Activated CD4-positive, CD25-positive, alpha-beta regulatory T cell (primary cell): ENCODE measurements around the gene CHST10.
"Not testable (repeated sequence)": the region's sequence is repeated elsewhere in the genome, so short reads cannot be mapped to it uniquely, and the experiment has no call there.

Experiments
- DNase-seq, 4 experiments: peaks; one replicate each; lab custom pipeline; 2025; lab: John Stamatoyannopoulos, UW

Gene CHST10, protein sequence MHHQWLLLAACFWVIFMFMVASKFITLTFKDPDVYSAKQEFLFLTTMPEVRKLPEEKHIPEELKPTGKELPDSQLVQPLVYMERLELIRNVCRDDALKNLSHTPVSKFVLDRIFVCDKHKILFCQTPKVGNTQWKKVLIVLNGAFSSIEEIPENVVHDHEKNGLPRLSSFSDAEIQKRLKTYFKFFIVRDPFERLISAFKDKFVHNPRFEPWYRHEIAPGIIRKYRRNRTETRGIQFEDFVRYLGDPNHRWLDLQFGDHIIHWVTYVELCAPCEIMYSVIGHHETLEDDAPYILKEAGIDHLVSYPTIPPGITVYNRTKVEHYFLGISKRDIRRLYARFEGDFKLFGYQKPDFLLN

DNA sequence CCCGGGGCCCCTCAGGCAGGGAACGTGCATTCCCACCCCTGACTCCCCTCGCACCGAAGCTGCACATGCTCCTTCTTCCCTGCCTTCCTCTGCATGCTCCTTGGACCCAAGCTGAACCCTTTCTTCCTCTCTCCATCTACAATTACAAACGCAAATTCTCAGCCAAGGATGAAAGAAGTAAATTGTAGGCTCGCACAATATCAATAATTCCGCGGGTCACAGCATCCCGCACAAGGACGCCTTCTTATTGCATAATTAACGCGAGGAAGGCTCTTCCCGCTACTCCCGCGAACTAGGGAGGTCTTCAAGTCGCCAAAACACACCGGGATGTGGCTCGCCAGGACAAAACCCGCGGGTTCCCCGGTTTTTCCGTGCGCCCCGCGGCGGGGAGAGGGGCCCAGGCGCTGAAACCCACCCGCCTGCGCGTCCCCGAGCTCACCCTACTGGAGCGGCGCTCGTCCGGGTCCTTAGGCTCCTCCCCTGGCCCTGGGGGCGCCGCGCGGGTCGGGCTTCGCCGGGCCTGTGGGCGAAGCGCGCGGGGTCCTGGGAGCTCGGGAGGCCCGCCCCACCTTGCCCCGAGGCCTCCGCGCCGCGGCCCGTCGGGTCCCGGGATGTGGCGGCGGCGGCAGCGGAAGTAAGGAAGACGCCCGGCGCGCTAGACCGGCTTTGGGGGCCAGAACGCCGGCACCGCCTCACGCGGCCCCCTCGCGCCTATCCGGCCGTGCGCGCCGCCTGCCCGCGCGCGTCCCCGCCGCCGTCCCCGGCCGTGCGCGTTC is at the start of gene CHST10:
TSS of gene CHST10 (minus strand) at position 734 of the 776 bp plus-strand sequence. CDS start 10,993 bp downstream, outside the sequence.
- peak in 2 of 4 experiments; percentile 6 for DNase-seq

DNA sequence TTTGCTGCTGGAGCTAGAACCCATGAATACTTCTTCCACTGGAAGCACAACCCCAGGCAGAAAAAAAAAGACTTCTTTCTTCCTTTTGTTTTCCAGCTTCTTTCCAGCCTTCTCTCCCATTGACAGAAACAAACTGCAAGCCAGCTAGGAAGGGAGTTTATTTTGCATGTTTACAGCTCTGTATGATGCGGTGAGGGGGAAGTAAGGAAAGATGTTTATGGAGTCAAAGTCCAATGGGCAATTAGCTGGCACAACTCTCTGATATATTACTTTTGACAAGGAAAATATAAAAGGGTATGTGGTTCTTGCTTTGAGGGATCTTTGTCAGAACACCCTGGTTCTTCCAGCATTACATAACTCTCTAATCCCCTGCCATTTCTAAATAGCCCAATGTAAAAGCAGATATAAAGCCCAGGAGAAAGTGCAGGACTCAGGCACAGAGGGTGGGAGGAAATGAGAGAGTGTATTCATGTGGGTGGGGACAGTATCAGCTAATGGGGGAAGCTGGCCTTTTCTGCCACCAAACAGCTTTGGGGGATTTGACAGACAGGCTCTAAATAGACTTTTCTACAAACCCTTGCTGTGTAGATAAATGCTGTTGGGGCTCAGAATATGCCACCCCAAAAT is 43.5 kb upstream of the CHST10 start:
- DNase-seq: no peak

DNA sequence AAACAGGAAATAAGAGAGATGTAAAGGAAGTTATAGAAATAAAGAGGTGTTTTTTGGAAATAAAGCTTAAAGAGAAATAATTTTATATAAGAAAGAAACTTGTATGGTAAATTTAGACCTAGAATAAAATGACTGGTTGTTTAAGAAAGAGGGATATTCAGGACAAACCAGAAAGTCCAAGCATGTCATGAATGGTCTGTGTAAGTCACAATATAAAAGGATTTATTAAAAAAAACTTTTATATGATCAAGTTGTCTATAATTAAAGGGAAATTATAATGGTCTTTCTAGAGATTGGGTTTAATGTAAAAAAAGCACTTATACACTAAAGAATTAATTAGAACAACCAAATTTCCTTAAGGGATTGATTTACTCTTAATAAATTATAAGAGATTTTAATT is 38.9 kb upstream of the CHST10 start:
- not testable (repeated sequence) for DNase-seq

DNA sequence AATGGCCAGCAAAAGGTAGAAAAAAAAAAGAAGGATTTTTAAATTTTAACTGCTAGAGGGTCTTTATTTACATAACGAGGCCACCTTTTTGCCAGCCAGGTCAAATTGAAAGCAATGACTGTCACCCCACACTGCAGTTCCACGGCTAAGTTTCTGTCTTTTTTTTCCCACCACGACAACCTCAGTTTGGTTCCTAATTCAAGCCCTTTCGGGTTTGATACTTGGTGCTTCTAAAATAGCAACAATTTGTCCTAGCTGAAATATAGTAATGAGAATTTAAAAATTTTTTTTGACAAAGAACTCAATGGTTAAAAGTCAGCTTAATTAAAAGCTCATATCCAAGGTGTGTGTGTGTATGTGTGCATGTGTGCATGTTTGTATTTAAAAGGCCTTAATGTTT is 36.4 kb upstream of the CHST10 start:
- DNase-seq: no peak

DNA sequence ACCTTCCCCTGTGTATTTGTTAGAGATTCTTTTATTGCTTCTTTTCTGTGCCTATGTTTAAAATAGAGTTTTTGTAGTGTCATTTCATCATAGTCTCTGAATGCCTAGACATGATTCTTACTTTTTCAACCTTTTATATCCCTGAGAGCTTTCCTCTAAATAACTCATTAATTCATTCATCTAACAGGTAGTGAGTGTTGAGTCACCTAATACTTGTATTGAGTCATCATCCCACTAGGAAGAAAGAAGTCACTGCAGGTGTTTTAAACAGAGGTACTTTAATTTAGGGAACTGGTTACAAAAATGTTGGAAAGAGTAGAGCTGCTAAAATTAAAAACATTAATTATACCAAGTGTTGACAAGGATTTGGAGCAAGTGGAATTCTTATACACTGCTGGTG is 34.3 kb upstream of the CHST10 start:
- no peak for DNase-seq

DNA sequence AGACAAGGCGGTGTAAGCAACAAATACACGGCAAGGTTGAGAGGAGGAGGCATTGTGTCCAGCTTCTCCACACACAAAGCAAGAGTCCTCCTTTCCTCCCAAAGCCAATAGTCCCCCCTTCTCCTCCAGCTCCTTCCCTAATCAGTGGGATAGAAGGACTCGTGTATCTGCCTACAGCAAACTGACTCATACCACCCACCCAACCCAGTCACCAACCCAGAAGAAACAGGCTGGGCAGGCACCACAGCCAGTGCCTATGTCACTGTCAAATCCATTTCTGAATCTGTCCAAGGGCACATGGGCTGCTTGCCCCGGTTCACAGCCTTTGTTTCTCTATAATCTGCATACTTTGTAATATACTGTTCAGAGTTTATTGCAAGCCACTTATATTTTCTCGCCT is 33.6 kb upstream of the CHST10 start:
- no peak for DNase-seq

DNA sequence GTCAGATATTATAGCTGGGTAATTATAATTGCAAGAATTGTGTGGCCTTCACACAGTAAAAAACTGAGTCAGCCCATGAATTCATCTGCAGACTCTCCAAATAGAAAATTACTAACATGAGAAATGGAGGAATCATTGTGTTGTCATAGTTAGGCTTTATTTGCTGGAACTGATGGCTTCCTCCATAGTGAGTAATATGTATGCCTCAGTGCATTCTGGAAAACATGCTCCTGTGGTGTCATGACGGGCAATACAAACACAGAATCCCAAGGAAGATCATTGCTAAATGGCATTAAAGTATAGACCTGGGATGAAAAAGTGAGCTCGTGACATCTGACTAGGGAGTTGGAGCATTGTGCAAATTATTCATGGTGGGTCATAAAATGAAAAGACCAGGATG is 29.2 kb upstream of the CHST10 start:
- no peak for DNase-seq

DNA sequence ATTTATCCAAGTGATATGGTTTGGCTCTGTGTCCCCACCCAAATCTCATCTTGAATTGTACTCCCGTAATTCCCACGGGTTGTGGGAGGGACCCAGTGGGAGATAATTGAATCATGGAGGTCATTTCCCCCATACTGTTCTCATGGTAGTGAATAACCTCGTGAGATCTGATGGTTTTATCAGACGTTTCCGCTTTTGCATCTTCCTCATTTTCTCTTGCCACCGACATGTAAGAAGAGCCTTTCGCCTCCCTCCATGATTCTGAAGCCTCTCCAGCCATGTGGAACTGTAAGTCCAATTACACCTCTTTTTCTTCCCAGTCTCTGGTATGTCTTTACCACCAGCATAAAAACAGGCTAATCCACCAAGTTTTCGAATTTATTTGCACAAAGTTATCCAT is 20.3 kb upstream of the CHST10 start:
- DNase-seq: no peak

DNA sequence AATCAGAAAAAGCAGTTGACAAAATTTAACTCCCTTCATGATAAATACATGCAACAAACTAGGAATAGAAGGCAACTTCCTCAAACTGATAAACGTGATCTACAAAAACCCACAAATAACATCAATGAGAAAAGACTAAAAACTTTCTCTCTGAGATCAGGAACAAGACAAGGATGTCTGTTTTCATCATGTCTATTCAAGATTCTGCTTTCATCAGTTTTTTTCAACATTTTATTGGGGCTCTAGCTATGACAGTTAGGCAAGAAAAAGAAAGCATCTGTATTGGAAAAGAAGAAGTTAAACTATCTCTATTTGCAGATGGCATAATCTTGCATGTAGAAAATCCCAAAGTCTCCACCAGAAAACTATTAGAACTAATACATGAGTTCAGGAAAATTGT is 12.3 kb upstream of the CHST10 start:
- no peak for DNase-seq

DNA sequence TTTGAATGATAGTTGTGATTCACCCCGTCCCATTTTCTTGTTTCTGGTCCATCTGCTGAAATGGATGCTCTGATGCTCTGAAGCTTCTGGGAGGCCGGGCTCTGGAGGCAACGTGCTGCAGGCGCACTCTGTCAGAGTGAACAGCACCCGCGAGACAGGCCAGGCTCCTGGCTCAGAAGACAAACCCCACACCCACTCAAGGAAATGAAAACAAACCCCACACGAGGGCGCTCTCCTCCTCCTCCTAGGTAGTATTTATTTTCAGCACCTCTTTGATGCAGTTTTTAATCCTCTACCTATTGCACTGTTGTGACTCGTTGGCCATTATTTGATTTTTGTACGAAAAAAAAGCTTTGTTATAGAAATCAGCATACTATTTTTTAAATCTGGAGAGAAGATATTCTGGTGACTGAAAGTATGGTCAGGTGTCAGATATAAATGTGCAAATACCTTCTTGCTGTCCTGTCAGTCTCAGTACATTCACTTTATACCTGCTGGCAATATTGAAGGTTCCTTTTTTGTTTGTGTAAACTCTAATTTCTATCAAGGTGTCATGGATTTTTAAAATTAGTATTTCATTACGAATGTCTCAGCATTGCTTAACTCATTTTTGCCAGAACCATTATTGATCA is 10.3 kb upstream of the CHST10 start:
- DNase-seq: peak; percentile 8 to 31 (median 10)

DNA sequence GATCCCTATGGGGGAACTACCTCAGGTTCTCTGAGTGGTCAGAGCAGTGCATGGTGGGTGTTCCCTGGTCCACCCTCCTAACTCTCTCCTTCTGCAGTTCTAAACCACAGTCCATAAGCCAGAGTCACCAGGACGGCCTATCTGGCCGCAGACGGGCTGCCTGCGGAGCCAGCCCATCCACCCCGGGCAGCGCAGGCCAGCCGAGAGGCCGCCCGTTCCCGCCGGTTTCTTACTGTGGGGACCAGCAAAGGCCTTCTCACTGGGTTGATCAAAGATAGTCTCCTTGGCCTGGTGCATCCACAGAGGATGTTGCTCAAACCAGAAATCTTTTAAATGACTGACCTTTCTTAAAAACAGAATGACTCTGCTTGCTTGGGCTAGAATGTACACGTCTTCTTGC is 9.6 kb upstream of the CHST10 start:
- DNase-seq: no peak

DNA sequence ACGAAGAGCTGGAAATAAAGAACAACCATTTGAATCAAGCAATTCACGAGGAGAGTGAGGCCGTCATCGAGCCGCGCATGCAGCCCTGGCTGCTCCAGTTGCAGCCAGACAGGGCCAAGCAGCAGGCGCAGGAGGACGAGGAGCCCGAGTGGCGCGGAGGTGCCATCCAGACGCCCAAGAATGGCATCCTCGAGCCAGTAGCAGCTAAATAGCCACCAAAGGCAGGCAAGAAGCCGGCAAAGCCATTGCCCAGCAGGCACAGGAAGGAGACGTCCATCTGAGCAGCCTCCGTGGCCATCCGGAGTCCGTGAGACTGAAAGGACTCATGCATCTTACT is 8.9 kb upstream of the CHST10 start:
- DNase-seq: no peak

DNA sequence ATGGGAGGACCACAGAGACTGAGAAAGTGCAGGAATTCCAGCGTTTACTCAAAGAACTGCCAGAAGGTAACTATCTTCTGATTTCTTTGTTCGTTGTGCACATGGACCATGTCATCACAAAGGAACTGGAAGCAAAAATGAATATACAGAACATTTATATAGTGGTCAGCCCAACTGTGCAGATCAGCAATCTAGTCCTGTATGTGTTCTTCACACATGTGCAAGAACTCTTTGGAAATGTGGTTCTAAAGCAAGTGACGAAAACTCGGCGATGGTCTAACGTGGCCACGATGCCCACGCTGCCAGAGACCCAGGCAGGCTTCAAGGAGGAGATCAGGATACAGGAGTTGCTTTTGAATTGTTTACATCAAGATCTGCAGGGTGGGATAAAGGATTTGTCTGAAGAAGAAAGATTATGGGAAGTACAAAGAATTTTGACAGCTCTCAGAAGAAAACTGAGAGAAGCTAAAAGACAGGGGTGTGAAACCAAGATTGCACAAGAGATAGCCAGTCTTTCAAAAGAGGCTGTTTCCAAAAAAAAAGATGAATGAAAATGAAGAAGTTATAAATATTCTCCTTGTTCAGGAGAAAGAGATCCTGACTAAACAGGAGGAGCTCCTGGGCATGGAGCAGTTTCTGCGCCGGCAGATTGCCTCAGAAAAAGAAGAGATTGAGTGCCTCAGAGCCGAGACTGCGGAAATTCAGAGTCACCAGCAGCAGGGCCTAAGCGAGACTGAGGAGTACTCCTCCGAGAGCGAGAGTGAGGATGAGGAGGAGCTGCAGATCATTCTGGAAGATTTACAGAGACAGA is 8.3 kb upstream of the CHST10 start:
- DNase-seq: no peak

DNA sequence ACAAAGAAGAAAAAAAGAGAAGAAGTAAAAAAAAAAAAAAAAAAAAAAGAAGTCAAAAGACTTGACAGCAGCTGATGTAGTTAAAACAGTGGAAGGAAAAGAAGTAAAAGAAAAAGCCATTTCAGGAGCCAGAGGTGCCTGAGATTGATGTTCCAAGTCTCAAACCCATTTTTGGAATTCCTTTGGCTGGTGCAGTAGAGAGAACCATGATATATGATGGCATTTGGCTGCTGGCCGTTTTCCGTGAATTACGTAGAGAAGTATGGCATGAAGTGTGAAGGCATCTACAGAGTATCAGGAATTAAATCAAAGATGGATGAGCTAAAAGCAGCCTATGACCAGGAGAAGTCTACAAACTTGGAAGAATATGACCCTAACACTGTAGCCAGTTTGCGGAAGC is 7.6 kb upstream of the CHST10 start:
- no peak for DNase-seq

DNA sequence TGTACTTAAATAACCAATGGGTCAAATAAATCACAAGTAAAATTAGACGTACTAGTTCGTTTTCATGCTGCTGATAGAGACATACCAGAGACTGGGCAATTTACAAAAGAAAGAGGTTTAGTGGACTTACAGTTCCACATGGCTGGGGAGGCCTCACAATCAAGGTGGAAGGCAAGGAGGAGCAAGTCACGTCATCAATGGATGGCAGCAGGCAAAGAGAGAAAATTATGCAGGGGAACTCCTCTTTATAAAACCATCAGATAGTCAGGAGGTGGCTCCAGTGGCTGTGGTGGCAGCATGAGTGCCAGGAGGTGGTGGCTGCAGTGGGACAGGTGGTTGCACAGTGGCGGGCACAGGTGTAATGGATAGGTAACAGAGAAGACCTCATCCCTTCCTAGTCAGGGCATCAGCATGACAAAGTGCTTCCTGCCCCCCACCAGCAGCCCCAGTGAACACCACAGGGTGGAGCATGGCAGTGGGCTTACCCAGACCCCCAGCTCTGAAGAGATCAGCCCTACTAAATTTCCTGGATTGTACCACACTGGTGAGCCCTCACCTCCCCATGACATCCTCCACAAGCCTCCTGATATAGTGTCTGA is 6.9 kb upstream of the CHST10 start:
- DNase-seq: no peak

DNA sequence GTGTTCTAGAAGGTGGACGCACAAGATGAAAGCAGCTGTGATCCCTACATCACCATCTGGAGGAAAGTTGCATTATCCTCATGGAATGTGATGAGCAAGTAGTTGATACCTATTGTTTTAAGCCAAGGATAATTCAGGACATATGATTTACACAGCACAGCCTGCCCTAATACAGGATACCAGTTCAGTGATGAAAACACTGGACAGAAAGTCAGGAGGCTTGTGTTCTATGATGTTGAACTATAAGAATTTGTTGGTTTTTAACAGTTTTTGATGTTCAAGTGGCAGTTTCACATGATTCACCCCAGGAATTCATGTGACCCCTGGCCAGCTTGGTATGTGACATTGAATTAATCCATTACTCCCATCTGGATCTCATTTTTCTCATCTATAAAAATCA is 6.2 kb upstream of the CHST10 start:
- no peak for DNase-seq

DNA sequence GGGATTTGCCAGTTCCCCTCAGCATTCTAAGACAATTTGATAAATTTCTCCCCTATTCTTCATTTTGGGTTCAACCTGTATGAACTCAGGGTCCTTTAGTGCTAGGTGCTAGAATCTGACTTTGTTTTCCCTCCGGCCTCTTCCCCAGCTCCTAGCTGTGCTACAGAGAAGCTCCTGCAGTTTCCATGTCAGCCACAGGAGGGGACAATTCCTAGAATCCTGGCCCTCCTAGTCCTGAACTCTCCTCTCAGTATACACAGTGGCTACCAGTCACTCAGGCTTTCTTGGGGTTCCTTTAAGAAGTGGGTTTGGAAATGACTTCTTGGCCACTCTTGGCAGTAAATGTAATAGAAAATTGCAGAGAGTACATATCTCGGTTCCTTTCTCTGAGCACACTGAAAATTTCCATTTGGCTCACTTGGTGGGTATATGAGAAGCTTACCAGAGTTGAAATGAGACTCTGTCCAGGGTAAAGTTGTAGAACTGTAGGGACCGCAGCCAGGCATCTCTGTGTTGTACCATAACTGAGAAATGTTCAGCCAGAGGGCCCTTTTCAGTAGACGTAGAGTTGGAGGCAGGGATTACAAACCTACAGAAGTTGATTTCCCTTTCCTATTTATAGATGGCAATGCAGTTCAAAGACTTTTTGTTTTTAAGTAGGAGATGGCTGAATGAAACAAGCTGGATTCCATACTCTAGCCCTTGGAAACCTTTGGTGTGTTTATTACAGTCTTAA is 5.0 kb upstream of the CHST10 start:
- DNase-seq: no peak

DNA sequence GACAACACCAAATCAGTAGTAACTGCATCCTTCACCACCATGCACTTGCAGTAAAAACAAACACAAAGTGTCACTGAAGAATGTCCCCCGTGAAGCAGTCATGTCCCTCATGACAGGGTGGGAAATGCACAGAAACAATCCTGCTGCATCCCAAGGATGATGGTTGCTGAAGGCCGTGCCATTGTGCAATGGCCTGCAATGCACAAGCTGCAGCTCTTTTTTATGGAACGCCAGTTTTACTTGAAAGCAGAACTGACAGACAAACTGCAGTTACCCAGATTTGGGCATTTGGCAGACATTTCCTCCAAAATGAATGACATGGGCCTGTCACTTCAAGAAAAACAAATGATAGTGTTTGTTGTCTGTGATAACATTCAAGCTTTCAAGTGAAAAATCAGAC is 2.4 kb upstream of the CHST10 start:
- DNase-seq: no peak

DNA sequence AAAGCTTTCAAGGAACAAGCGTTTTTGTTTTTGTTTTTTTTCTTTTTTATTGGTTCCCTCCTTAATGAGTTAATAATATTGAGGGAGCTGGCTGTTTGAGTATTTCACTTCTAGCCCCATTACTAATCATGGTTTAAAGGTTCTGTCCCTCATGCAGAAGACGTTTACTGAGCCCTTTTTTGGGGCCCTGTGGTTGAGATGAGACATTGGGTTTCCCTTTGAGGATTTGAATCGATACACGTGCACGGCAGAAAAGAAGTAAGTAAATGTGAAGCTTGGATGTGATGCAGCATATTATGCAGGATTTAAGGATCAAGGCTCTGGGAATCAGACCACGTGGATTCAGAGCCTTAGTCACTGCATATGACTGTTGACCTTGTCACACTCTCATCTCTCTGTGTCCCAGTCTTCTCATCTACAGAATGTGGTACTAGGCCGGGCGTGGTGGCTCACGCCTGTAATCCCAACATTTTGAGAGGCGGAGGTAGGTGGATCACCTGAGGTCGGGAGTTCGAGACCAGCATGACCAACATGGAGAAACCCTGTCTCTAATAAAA is 1.0 kb upstream of the CHST10 start:
- no peak for DNase-seq

DNA sequence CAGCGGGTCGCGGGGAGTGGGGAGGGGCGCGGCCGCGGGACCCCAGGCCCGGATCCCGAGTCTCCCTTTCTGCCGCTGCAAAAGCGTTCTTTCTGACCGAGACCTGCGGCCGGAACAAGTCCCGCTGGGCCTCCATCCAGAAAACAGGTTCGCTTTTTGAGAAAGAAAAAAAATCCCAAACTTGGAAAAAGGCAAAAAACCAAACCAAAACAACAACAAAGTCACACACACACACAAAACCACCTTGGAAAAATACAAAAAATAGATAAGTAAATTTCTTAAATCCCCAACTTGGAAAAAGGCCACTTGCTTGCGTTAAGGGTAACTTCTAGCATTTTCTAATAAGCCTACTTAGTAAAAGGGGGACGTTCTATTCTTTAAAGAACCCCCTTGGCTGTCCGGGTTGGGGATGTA is 250 bp upstream of the CHST10 start:
- DNase-seq: no peak
